Mucosa of rectum (tissue), 2 donors: ENCODE data around the gene PPP1R3D.

Experiments used
- H3K27ac ChIP-seq, 2 donors: one replicate each; pipeline ENCODE4 v1.7.0; 2013; ENCODE audit warnings: inconsistent platforms in 2 of 2, low read depth in 2 of 2, low read length in 2 of 2
- H3K27me3 ChIP-seq, 2 donors: one replicate each; pipeline ENCODE4 v1.7.0; 2013; ENCODE audit warnings: low read length in 2 of 2; ENCODE audit not compliant: control insufficient read depth in 2 of 2, insufficient read depth in 2 of 2
- H3K36me3 ChIP-seq, 2 donors: one replicate each; pipeline ENCODE4 v1.7.0; 2013; ENCODE audit warnings: low read length in 2 of 2; ENCODE audit not compliant: control insufficient read depth in 2 of 2, insufficient read depth in 2 of 2
- H3K4me1 ChIP-seq, 2 donors: one replicate each; pipeline ENCODE4 v1.7.0; 2013; ENCODE audit warnings: low read length in 2 of 2, mild to moderate bottlenecking in 1 of 2; ENCODE audit not compliant: control insufficient read depth in 2 of 2, insufficient read depth in 2 of 2
- H3K4me3 ChIP-seq, 2 donors: one replicate each; pipeline ENCODE4 v1.7.0; 2013; ENCODE audit warnings: low read length in 2 of 2
- H3K9ac ChIP-seq, 2 donors: one replicate each; pipeline ENCODE4 v1.7.0; 2013; ENCODE audit warnings: low read length in 2 of 2, low read depth in 1 of 2, mild to moderate bottlenecking in 1 of 2
- H3K9me3 ChIP-seq, 2 donors: one replicate each; pipeline ENCODE4 v1.7.0; 2013; ENCODE audit warnings: low read length in 2 of 2; ENCODE audit not compliant: control insufficient read depth in 2 of 2
- donor health status: healthy.
- donor health status: Normal muscosa, but diverticular disease.

PPP1R3D gene

GRCh38 chr20:59949911-59950310 is 9.8 kb upstream of the PPP1R3D start:
- Histone ChIP-seq H3K27me3 (no peaks in the 10 kb centered on the region), H3K4me1 (peaks cover 0 to 3% of the 10 kb centered on the region in 2 donors), H3K9ac (no peak overlapping the region), H3K27ac (no peak overlapping the region), H3K36me3 (peaks cover 4 to 5% of the 10 kb centered on the region in 2 donors), H3K4me3 (no peak overlapping the region), H3K9me3 (no peaks in the 10 kb centered on the region)

- no peaks in the 10 kb centered on the region for H3K27me3 ChIP-seq
- H3K9me3 ChIP-seq = no peaks in the 10 kb centered on the region
- peaks cover 12 to 13% of the 10 kb centered on the region in 2 donors for H3K36me3 ChIP-seq
- H3K4me3 ChIP-seq = no peak overlapping the region
- peaks cover 0 to 3% of the 10 kb centered on the region in 2 donors for H3K4me1 ChIP-seq
- H3K27ac ChIP-seq = no peak overlapping the region
- peak overlapping the region in 1 of 2 donors; percentile 4 for H3K9ac ChIP-seq
These were observed 9.0 kb upstream of the PPP1R3D start for GRCh38 chr20:59948828-59949720.

DNA sequence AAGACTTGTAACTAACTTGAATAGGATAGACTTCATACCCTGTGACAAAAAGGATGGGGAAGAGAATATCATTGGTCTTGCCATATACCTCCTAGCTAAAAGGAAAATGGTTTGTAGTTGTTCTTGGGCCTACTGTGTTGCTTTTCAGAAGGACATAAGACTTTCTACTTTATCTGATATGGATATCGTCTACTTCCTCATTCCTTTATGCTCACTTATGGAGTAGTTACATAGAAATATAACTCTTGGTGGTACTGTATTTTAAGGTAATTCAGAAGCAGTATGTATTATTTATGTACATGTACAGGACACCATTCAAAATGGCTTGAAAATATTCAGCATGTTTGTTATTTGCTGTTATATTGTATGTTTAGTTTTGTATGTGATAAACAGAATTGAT is 8.1 kb upstream of the PPP1R3D start:
- Histone ChIP-seq H3K27ac (no peak overlapping the region), H3K4me1 (peaks cover 0 to 3% of the 10 kb centered on the region in 2 donors), H3K9ac (no peak overlapping the region)

DNA sequence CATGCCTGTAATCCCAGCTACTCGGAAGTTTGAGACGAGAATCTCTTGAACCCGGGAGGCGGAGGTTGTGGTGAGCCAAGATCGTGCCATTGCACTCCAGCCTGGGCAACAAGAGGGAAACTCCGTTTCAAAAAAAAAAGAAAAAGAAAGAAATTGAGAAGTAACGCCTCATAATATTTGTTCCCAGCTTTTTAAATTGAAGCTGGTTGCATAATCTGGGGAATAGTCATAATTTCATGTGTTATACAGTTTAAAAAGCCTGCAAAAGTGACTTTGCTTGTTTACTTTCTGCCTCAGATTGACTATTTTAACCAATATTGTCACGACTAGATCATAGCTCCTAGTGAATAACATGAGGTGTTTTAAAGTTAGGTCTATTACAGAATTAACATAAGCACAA is 7.3 kb upstream of the PPP1R3D start:
- Histone ChIP-seq H3K27ac (no peak overlapping the region), H3K36me3 (peaks cover 20 to 21% of the 10 kb centered on the region in 2 donors), H3K4me3 (no peak overlapping the region), H3K9me3 (no peaks in the 10 kb centered on the region), H3K27me3 (no peaks in the 10 kb centered on the region), H3K9ac (no peak overlapping the region), H3K4me1 (peaks cover 0 to 3% of the 10 kb centered on the region in 2 donors)

More for the DNA sequence above, 8.1 kb upstream of the PPP1R3D start:
- no peaks in the 10 kb centered on the region for H3K9me3 ChIP-seq
- H3K36me3 ChIP-seq = peaks cover 14 to 15% of the 10 kb centered on the region in 2 donors
- no peak overlapping the region for H3K4me3 ChIP-seq
- no peaks in the 10 kb centered on the region for H3K27me3 ChIP-seq

- Histone ChIP-seq H3K27ac (no peak overlapping the region), H3K27me3 (no peaks in the 10 kb centered on the region), H3K9me3 (no peaks in the 10 kb centered on the region), H3K9ac (no peak overlapping the region), H3K4me1 (peaks cover 8 to 10% of the 10 kb centered on the region in 2 donors), H3K36me3 (peaks cover 20 to 22% of the 10 kb centered on the region in 2 donors), H3K4me3 (no peak overlapping the region)
These were observed 5.6 kb upstream of the PPP1R3D start for GRCh38 chr20:59945731-59946130.

GRCh38 chr20:59945175-59945574 is 5.1 kb upstream of the PPP1R3D start:
- no peak overlapping the region for H3K4me3 ChIP-seq
- H3K27me3 ChIP-seq = no peaks in the 10 kb centered on the region
- H3K27ac ChIP-seq = no peak overlapping the region
- peaks cover 8 to 11% of the 10 kb centered on the region in 2 donors for H3K4me1 ChIP-seq
- H3K9ac ChIP-seq = no peak overlapping the region
- H3K36me3 ChIP-seq = peaks cover 20 to 22% of the 10 kb centered on the region in 2 donors
- H3K9me3 ChIP-seq = no peaks in the 10 kb centered on the region

- no peak overlapping the region for H3K4me3 ChIP-seq
- peaks cover 8 to 11% of the 10 kb centered on the region in 2 donors for H3K4me1 ChIP-seq
- no peak overlapping the region for H3K27ac ChIP-seq
- no peaks in the 10 kb centered on the region for H3K27me3 ChIP-seq
- no peaks in the 10 kb centered on the region for H3K9me3 ChIP-seq
- H3K36me3 ChIP-seq = peaks cover 20 to 22% of the 10 kb centered on the region in 2 donors
- no peak overlapping the region for H3K9ac ChIP-seq
These were observed 4.6 kb upstream of the PPP1R3D start for GRCh38 chr20:59944726-59945125.

DNA sequence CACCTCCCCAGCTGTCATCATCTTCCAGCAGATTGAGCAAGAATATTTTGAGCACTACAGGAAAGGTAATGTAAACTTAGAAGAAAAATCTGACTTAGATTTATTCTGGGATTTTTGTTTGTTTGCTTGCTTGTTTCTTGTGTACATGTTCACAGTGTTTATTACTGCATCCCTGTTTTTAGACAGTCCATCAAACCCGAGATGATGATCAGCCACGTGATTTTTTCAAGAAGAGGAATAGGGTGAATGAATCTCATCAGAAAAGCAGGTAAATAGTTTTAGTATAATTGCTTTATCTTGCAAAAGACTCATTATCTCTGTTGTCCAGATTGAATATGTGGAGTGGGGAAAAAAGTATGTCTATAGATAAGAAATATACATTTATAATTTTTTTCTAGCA is 2.1 kb upstream of the PPP1R3D start:
- no peak overlapping the region for H3K4me3 ChIP-seq
- peaks cover 20 to 22% of the 10 kb centered on the region in 2 donors for H3K36me3 ChIP-seq
- H3K9ac ChIP-seq = no peak overlapping the region
- peaks cover 17 to 25% of the 10 kb centered on the region in 2 donors for H3K4me1 ChIP-seq
- H3K27ac ChIP-seq = no peak overlapping the region
- no peaks in the 10 kb centered on the region for H3K9me3 ChIP-seq
- no peaks in the 10 kb centered on the region for H3K27me3 ChIP-seq

GRCh38 chr20:59940956-59941294 is 820 bp upstream of the PPP1R3D start:
- peaks cover 17 to 25% of the 10 kb centered on the region in 2 donors for H3K4me1 ChIP-seq
- peak overlapping the region; percentile 90 to 98 for H3K4me3 ChIP-seq
- H3K27ac ChIP-seq = peak overlapping the region; percentile 97 to 100
- H3K27me3 ChIP-seq = no peaks in the 10 kb centered on the region
- peaks cover 20 to 22% of the 10 kb centered on the region in 2 donors for H3K36me3 ChIP-seq
- peak overlapping the region; percentile 88 to 99 for H3K9ac ChIP-seq
- H3K9me3 ChIP-seq = no peaks in the 10 kb centered on the region

DNA sequence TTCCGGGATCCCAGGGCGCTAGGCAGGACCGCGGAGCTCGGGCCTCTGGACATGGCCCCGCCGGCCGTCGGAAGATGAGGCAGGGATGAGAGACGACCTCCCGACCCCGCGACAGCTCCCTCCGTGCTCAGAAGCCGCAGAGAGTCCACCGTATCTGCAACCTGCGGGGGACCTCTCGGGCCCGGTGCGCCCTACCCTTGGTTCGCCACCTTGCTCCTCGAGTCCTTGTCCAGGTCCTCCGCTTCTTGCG is 301 bp downstream of the PPP1R3D start:
- Histone ChIP-seq H3K4me1 (peaks cover 17 to 25% of the 10 kb centered on the region in 2 donors), H3K27me3 (no peaks in the 10 kb centered on the region), H3K4me3 (peak overlapping the region; percentile 90 to 98), H3K9ac (peak overlapping the region; percentile 90 to 91), H3K9me3 (no peaks in the 10 kb centered on the region), H3K27ac (peak overlapping the region; percentile 95 to 100), H3K36me3 (peaks cover 14 to 17% of the 10 kb centered on the region in 2 donors)
